M059J (cell line): ENCODE measurements around the gene SYT15. TPM values are rescaled to one million over a fixed set of nuclear protein-coding genes. Genes with fewer than 3 reads are reported as not detected.
"Not testable (repeated sequence)": the region's sequence is repeated elsewhere in the genome, so short reads cannot be mapped to it uniquely, and the experiment has no call there.

Source experiments
- DNase-seq: peaks from one replicate; pipeline ENCODE4 v3.0.0-alpha.2; 2012; ENCODE audit warnings: low read depth
- total RNA-seq: library from RNA; depleted of rRNA; stranded (reverse); fragments of >200 nt; shearing (Covaris generic); gene quantifications from 2 replicates; pipeline ENCODE4 v1.2.3, GENCODE V29; 2014; rRNA removed

SYT15 gene
- 0.02 and 0.05 TPM in 2 replicates for total RNA-seq

GRCh38 chr10:46578474-46579178 is at the start of gene SYT15:
Gene SYT15 (plus strand): TSS chr10:46579128. CDS start chr10:46579169, 41 bp downstream.
- not testable (repeated sequence) for DNase-seq

GRCh38 chr10:46529742-46530141 is 49.2 kb upstream of the SYT15 start:
- not testable (repeated sequence) for DNase-seq

- peak; percentile 35 for DNase-seq
These were observed 48.4 kb upstream of the SYT15 start for GRCh38 chr10:46530249-46531186.

GRCh38 chr10:46532256-46532655 is 46.7 kb upstream of the SYT15 start:
- DNase-seq, result not testable (repeated sequence)

- peak; percentile 39 for DNase-seq
These were observed 44.0 kb upstream of the SYT15 start for GRCh38 chr10:46534828-46535524.

GRCh38 chr10:46536171-46536570 is 42.8 kb upstream of the SYT15 start:
- no peak for DNase-seq

- no peak for DNase-seq
These were observed 42.1 kb upstream of the SYT15 start for GRCh38 chr10:46536781-46537180.

GRCh38 chr10:46537309-46537708 is 41.6 kb upstream of the SYT15 start:
- DNase-seq, result no peak

GRCh38 chr10:46538155-46538554 is 40.8 kb upstream of the SYT15 start:
- DNase-seq, result no peak

GRCh38 chr10:46538717-46539426 is 40.1 kb upstream of the SYT15 start:
- DNase-seq, result peak; percentile 33

- peak; percentile 81 for DNase-seq
These were observed 39.1 kb upstream of the SYT15 start for GRCh38 chr10:46539596-46540411.

GRCh38 chr10:46540412-46541016 is 38.4 kb upstream of the SYT15 start:
- no peak for DNase-seq

- DNase-seq, result no peak
These were observed 37.8 kb upstream of the SYT15 start for GRCh38 chr10:46541017-46541661.

- DNase-seq, result no peak
These were observed 37.0 kb upstream of the SYT15 start for GRCh38 chr10:46541735-46542566.

- DNase-seq, result no peak
These were observed 36.1 kb upstream of the SYT15 start for GRCh38 chr10:46542567-46543465.

- DNase-seq, result no peak
These were observed 35.2 kb upstream of the SYT15 start for GRCh38 chr10:46543466-46544377.
